ENCODE results near the gene GZMA.

- no peak for TF ChIP-seq CTCF (IDR thresholded peaks at IDR 0.05)
- TF ChIP-seq POLR2A (IDR thresholded peaks at IDR 0.05) = no peak
Measured at GRCh38 chr5:55143624-55144023, 41.2 kb downstream of the GZMA start.
